OCI-LY7 (cell line): ENCODE data around the gene PARD3. TPM values are rescaled to one million over a fixed set of nuclear protein-coding genes. Genes with fewer than 3 reads are reported as not detected.

ENCODE experiments used
- BruUV-seq: library from RNA; stranded (reverse); fragments of 400-500 nt; replicated peaks from 2 replicates; lab custom pipeline; 2021; lab: Mats Ljungman, UMichigan
- CTCF ChIA-PET: fragments of 300-600 bp; sonication (Branson Sonifier 250); formaldehyde crosslinking; loops from one replicate; lab custom pipeline; 2022; ENCODE audit warnings: antibody characterized with exemption; ENCODE audit not compliant: unreplicated experiment; lab: Charles Lee
- POLR2A ChIA-PET: fragments of 300-600 bp; sonication (Branson Sonifier 250); formaldehyde crosslinking; loops from one replicate; lab custom pipeline; 2022; ENCODE audit warnings: antibody characterized with exemption; lab: Charles Lee
- DNase-seq: peaks from one replicate; pipeline ENCODE4 v3.0.0-alpha.2; 2015; ENCODE audit warnings: low spot score
- H2AFZ ChIP-seq: fragments of 200-600 bp; sonication (generic), shearing (Covaris generic); 2 replicates; pipeline ENCODE4 v1.6.1; 2014; ENCODE audit warnings: mild to moderate bottlenecking, antibody characterized with exemption, low read length, moderate library complexity
- H3K27ac ChIP-seq: fragments of 200-600 bp; sonication (generic); 2 replicates; pipeline ENCODE4 v1.5.1; 2014; ENCODE audit warnings: mixed run types, low read depth, mild to moderate bottlenecking, moderate library complexity, low read length, inconsistent platforms; ENCODE audit not compliant: poor library complexity, severe bottlenecking
- H3K36me3 ChIP-seq: fragments of 200-600 bp; sonication (generic); 2 replicates; pipeline ENCODE4 v1.6.1; 2014; ENCODE audit warnings: mild to moderate bottlenecking, antibody characterized with exemption, low read length, moderate library complexity, mixed read lengths; ENCODE audit not compliant: insufficient read depth
- H3K4me1 ChIP-seq: fragments of 200-600 bp; sonication (generic); 2 replicates; pipeline ENCODE4 v1.5.1; 2014; ENCODE audit warnings: mild to moderate bottlenecking, low read length; ENCODE audit not compliant: insufficient read depth, poor library complexity, severe bottlenecking
- H3K4me2 ChIP-seq: fragments of 200-600 bp; sonication (generic); 2 replicates; pipeline ENCODE4 v1.6.1; 2014; ENCODE audit warnings: mild to moderate bottlenecking, low read length
- H3K4me3 ChIP-seq: fragments of 200-600 bp; sonication (generic); 2 replicates; pipeline ENCODE4 v1.5.1; 2014; ENCODE audit warnings: mild to moderate bottlenecking, low read depth, low read length; ENCODE audit not compliant: poor library complexity, severe bottlenecking
- H3K79me2 ChIP-seq: fragments of 200-600 bp; sonication (generic); 2 replicates; pipeline ENCODE4 v1.6.1; 2016; ENCODE audit warnings: low read depth, mild to moderate bottlenecking, low read length, moderate library complexity, mixed read lengths; ENCODE audit not compliant: insufficient read depth
- H3K9me2 ChIP-seq: fragments of 200-600 bp; sonication (generic); 2 replicates; pipeline ENCODE4 v1.6.1; 2016; ENCODE audit warnings: mild to moderate bottlenecking, low read length, mixed read lengths; ENCODE audit not compliant: insufficient read depth
- H3K9me3 ChIP-seq: fragments of 200-600 bp; sonication (generic); 2 replicates; pipeline ENCODE4 v1.6.1; 2014; ENCODE audit warnings: mild to moderate bottlenecking, mixed run types, low read length, mixed read lengths
- H4K20me1 ChIP-seq: fragments of 200-600 bp; sonication (generic); 2 replicates; pipeline ENCODE4 v1.6.1; 2014; ENCODE audit warnings: mild to moderate bottlenecking, antibody characterized with exemption, low read length, moderate library complexity, mixed read lengths; ENCODE audit not compliant: insufficient read depth
- EZH2phosphoT487 ChIP-seq: fragments of 200-600 bp; sonication (generic); IDR thresholded peaks from 2 replicates; pipeline ENCODE4 v1.6.1; 2018; ENCODE audit warnings: low read depth, borderline replicate concordance, mild to moderate bottlenecking, mixed run types, antibody characterized with exemption, low read length, moderate library complexity, mixed read lengths
- intact Hi-C: fragments of 100-400 bp; cut with micrococcal nuclease; formaldehyde crosslinking; loops from one replicate; pipeline ENCODE4 v1.10.0; 2022; ENCODE audit not compliant: unreplicated experiment
- total RNA-seq, 2 experiments: library from RNA; depleted of rRNA in 1 of 2; stranded (reverse); fragments of >200 nt in 1 of 2; shearing (Covaris generic) in 1 of 2; gene quantifications; 2 replicates each; pipeline ENCODE4 v1.2.3, GENCODE V29; 2014 to 2022
- TF ChIP-seq, protein P1 (sequence below): fragments of 200-600 bp; sonication (generic); conservative IDR thresholded peaks from 2 replicates; pipeline ENCODE4 v1.5.1; 2014; ENCODE audit warnings: mild to moderate bottlenecking, antibody characterized with exemption, low read length, moderate library complexity, mixed read lengths

The PARD3 gene
- total RNA-seq, 2 experiments from 2014 or later, result not detected

DNA sequence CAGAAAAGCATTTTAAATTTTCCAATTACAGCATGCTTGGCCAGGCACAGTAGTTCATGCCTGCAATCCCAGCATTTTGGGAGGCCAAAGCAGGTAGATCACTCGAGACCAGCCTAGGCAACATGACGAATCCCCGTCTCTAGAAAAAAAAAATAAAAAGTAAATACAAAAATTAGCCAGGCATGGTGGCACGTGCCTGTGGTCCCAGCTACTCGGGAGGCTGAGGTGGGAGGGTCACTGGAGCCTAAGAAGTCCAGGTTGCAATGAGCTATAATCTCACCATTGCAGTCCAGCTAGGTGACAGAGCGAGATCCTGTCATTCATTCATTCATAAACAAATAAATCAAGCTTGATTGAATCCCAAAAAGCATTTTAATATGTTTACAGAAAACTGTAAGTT lies 234.9 kb downstream of the PARD3 start:
- no peak overlapping the region for H3K4me2 ChIP-seq
- intact Hi-C loops, result no loop called here

DNA sequence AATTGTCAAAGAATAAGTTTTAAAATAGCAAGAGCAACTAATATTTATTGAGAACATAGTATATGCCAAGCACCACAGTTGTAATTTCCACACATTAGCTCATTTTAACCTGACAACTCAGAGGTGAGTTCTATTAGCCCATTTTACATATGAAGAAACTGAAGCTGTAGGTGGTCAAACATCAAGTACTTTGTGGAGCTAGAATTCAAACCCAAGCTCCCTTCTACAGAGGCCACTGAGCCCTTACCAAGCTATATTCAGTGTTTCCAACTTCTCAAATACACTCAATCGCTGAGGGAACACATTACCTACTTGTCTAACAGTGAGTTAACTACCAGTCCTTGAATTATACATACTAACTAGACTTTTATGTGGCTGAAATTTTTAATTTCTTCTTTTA lies 236.6 kb downstream of the PARD3 start:
- TF ChIP-seq, protein P1, sequence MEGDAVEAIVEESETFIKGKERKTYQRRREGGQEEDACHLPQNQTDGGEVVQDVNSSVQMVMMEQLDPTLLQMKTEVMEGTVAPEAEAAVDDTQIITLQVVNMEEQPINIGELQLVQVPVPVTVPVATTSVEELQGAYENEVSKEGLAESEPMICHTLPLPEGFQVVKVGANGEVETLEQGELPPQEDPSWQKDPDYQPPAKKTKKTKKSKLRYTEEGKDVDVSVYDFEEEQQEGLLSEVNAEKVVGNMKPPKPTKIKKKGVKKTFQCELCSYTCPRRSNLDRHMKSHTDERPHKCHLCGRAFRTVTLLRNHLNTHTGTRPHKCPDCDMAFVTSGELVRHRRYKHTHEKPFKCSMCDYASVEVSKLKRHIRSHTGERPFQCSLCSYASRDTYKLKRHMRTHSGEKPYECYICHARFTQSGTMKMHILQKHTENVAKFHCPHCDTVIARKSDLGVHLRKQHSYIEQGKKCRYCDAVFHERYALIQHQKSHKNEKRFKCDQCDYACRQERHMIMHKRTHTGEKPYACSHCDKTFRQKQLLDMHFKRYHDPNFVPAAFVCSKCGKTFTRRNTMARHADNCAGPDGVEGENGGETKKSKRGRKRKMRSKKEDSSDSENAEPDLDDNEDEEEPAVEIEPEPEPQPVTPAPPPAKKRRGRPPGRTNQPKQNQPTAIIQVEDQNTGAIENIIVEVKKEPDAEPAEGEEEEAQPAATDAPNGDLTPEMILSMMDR, result no peak
- TF ChIP-seq EZH2phosphoT487, result no peak
- ChIA-PET CTCF (no interaction called here), POLR2A (interaction anchor here (0.6 to 1.3 kb wide), 2 partner anchors 15 to 81 kb away, joined by 3 read pairs; no protein-coding TSS in a partner anchor)
- intact Hi-C loops, result no loop called here
- H3K4me2 ChIP-seq, result no peak overlapping the region
- no peaks in the 10 kb centered on the region for H3K9me2 ChIP-seq
- DNase-seq, result no peak
- BruUV-seq, result no TSS peak
- no peak overlapping the region for H2AFZ ChIP-seq
- no peaks in the 10 kb centered on the region for H3K4me1 ChIP-seq
- no peaks in the 10 kb centered on the region for H3K79me2 ChIP-seq
- no peak overlapping the region for H3K4me3 ChIP-seq
- H3K36me3 ChIP-seq, result no peaks in the 10 kb centered on the region
- H3K27ac ChIP-seq, result no peak overlapping the region
- H3K9me3 ChIP-seq, result no peaks in the 10 kb centered on the region
- H4K20me1 ChIP-seq, result no peaks in the 10 kb centered on the region

More for the DNA sequence above, 234.9 kb downstream of the PARD3 start:
- no TSS peak for BruUV-seq
- TF ChIP-seq, protein P1, result no peak
- no peak for TF ChIP-seq EZH2phosphoT487
- Histone ChIP-seq H3K36me3 (no peaks in the 10 kb centered on the region), H3K4me1 (no peaks in the 10 kb centered on the region), H4K20me1 (no peaks in the 10 kb centered on the region), H3K79me2 (no peaks in the 10 kb centered on the region), H2AFZ (no peak overlapping the region), H3K9me2 (no peaks in the 10 kb centered on the region), H3K27ac (no peak overlapping the region), H3K4me3 (no peak overlapping the region), H3K9me3 (no peaks in the 10 kb centered on the region)
- DNase-seq, result no peak
- CTCF ChIA-PET, result no interaction called here
- POLR2A ChIA-PET, result interaction anchor here (0.7 to 0.8 kb wide), 2 partner anchors 26 to 42 kb away, joined by 3 to 4 read pairs; no protein-coding TSS in a partner anchor

DNA sequence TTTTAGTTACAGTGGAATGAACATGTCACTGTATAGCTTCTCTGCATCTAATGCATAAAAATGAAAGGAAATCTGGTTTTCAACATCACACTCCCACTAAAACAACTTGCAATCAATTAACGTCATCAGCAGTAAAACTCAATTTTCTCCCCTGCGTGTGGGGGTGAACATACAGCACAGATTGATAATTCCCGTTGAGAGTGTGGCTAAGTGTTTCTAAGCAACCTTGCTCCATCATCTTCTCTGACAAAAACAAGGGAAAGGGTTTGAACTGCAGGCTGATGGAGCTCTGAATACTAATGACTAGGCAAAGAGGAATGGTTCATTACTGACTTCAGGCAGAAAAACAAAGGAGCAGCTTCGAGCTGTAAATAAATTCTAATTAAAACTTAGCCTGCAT lies 238.3 kb downstream of the PARD3 start:
- no peak overlapping the region for H3K4me2 ChIP-seq
- H3K36me3 ChIP-seq, result no peaks in the 10 kb centered on the region
- no peaks in the 10 kb centered on the region for H3K9me2 ChIP-seq
- DNase-seq, result no peak
- CTCF ChIA-PET, result no interaction called here
- H3K9me3 ChIP-seq, result no peaks in the 10 kb centered on the region
- no peak overlapping the region for H3K27ac ChIP-seq
- H3K79me2 ChIP-seq, result no peaks in the 10 kb centered on the region
- POLR2A ChIA-PET, result no interaction called here
- no peak overlapping the region for H2AFZ ChIP-seq
- H3K4me3 ChIP-seq, result no peak overlapping the region
- H3K4me1 ChIP-seq, result no peaks in the 10 kb centered on the region
- no peaks in the 10 kb centered on the region for H4K20me1 ChIP-seq
- TF ChIP-seq, protein P1, result no peak
- TF ChIP-seq EZH2phosphoT487, result no peak
- BruUV-seq, result no TSS peak
- intact Hi-C loops, result no loop called here
